Liver (tissue), 3 donors: ENCODE measurements around the gene TNPO3.

Experiments used
- EGR1 ChIP-seq, 2 donors: IDR thresholded peaks; 2 replicates each; pipeline ENCODE4 v1.6.1; 2016 to 2018; ENCODE audit warnings: antibody characterized with exemption in 2 of 2, low read depth in 2 of 2
- FOXA1 ChIP-seq: IDR thresholded peaks from 2 replicates; pipeline ENCODE4 v1.6.1; 2016; ENCODE audit warnings: antibody characterized with exemption
- JUND ChIP-seq, 2 donors: IDR thresholded peaks; 2 replicates each; pipeline ENCODE4 v1.6.1; 2016; ENCODE audit warnings: antibody characterized with exemption in 2 of 2
- NR2F2 ChIP-seq: IDR thresholded peaks from 2 replicates; pipeline ENCODE4 v1.6.1; 2016; ENCODE audit warnings: antibody characterized with exemption
- RAD21 ChIP-seq, 2 donors: IDR thresholded peaks; 2 replicates each; pipeline ENCODE4 v1.6.1; 2016; ENCODE audit warnings: antibody characterized with exemption in 2 of 2, mild to moderate bottlenecking in 2 of 2
- SP1 ChIP-seq: IDR thresholded peaks from 2 replicates; pipeline ENCODE4 v1.6.1; 2018; ENCODE audit warnings: antibody characterized with exemption, mild to moderate bottlenecking
- TAF1 ChIP-seq: conservative IDR thresholded peaks from 2 replicates; pipeline ENCODE4 v1.6.1; 2016; ENCODE audit warnings: antibody characterized with exemption, mild to moderate bottlenecking
- YY1 ChIP-seq: IDR thresholded peaks from 2 replicates; pipeline ENCODE4 v1.6.1; 2016; ENCODE audit warnings: antibody characterized with exemption, mild to moderate bottlenecking
- TF ChIP-seq, protein P1 (sequence below): IDR thresholded peaks from 2 replicates; pipeline ENCODE4 v1.6.1; 2016; ENCODE audit warnings: antibody characterized with exemption
- TF ChIP-seq, protein P2 (sequence below): fragments of 150-350 bp; IDR thresholded peaks from 2 replicates; pipeline ENCODE4 v1.5.1; 2017; ENCODE audit warnings: improper control_type of control experiment, low read depth, low read length; ENCODE audit not compliant: missing input control
- TF ChIP-seq, protein P3 (sequence below): IDR thresholded peaks from 2 replicates; pipeline ENCODE4 v1.6.1; 2016; ENCODE audit warnings: antibody characterized with exemption
- TF ChIP-seq, protein P4 (sequence below): IDR thresholded peaks from 2 replicates; pipeline ENCODE4 v1.6.1; 2016; ENCODE audit warnings: antibody characterized with exemption
- TF ChIP-seq, protein P5 (sequence below): IDR thresholded peaks from 2 replicates; pipeline ENCODE4 v1.6.1; 2016; ENCODE audit warnings: antibody characterized with exemption, mild to moderate bottlenecking
- donor health status: healthy.
- donor health status: healthy.

DNA sequence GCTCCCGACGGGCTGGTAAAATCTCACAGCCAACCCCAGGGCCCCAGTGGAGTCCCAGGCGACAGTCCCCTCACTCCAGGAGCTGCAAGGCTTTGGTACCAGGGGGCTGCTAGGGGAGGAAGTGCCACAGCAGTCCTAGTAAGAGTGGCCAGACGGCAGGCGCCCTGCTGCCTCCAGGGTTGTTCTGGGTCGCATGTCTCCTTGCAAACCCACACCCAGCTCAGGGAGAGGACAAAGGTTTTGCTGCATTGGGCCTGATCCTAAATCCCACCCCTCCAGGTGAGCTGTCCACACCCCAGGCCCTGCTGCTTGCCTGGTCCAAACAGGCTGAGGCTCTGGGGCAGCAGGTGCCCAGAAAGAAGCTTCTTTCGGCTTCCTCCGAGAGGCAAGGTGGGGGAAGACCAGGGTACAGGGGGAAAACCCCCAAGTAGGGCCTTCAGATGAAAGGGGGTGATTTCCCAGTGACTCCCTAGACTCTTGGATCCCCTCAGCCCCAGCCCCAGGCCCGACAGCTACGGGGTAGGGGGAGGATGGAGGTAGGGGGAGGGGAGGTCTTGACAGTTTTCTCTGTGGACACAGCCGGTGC is 140.3 kb downstream of the TNPO3 start:
- TF ChIP-seq SP1 (no peak), RAD21 (IDR thresholded peaks at IDR 0.05) (no peak), TAF1 (no peak), YY1 (no peak), EGR1 (IDR thresholded peaks at IDR 0.05; ENCODE audit: low read depth in 2 of 2) (no peak), NR2F2 (no peak), FOXA1 (no peak), JUND (IDR thresholded peaks at IDR 0.05) (no peak)
- TF ChIP-seq, protein P1, sequence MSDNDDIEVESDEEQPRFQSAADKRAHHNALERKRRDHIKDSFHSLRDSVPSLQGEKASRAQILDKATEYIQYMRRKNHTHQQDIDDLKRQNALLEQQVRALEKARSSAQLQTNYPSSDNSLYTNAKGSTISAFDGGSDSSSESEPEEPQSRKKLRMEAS = no peak
- TF ChIP-seq, protein P2, sequence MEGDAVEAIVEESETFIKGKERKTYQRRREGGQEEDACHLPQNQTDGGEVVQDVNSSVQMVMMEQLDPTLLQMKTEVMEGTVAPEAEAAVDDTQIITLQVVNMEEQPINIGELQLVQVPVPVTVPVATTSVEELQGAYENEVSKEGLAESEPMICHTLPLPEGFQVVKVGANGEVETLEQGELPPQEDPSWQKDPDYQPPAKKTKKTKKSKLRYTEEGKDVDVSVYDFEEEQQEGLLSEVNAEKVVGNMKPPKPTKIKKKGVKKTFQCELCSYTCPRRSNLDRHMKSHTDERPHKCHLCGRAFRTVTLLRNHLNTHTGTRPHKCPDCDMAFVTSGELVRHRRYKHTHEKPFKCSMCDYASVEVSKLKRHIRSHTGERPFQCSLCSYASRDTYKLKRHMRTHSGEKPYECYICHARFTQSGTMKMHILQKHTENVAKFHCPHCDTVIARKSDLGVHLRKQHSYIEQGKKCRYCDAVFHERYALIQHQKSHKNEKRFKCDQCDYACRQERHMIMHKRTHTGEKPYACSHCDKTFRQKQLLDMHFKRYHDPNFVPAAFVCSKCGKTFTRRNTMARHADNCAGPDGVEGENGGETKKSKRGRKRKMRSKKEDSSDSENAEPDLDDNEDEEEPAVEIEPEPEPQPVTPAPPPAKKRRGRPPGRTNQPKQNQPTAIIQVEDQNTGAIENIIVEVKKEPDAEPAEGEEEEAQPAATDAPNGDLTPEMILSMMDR = no peak
- TF ChIP-seq, protein P3, sequence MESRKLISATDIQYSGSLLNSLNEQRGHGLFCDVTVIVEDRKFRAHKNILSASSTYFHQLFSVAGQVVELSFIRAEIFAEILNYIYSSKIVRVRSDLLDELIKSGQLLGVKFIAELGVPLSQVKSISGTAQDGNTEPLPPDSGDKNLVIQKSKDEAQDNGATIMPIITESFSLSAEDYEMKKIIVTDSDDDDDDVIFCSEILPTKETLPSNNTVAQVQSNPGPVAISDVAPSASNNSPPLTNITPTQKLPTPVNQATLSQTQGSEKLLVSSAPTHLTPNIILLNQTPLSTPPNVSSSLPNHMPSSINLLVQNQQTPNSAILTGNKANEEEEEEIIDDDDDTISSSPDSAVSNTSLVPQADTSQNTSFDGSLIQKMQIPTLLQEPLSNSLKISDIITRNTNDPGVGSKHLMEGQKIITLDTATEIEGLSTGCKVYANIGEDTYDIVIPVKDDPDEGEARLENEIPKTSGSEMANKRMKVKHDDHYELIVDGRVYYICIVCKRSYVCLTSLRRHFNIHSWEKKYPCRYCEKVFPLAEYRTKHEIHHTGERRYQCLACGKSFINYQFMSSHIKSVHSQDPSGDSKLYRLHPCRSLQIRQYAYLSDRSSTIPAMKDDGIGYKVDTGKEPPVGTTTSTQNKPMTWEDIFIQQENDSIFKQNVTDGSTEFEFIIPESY = no peak
- TF ChIP-seq, protein P4, sequence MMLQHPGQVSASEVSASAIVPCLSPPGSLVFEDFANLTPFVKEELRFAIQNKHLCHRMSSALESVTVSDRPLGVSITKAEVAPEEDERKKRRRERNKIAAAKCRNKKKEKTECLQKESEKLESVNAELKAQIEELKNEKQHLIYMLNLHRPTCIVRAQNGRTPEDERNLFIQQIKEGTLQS = no peak
- TF ChIP-seq, protein P5, sequence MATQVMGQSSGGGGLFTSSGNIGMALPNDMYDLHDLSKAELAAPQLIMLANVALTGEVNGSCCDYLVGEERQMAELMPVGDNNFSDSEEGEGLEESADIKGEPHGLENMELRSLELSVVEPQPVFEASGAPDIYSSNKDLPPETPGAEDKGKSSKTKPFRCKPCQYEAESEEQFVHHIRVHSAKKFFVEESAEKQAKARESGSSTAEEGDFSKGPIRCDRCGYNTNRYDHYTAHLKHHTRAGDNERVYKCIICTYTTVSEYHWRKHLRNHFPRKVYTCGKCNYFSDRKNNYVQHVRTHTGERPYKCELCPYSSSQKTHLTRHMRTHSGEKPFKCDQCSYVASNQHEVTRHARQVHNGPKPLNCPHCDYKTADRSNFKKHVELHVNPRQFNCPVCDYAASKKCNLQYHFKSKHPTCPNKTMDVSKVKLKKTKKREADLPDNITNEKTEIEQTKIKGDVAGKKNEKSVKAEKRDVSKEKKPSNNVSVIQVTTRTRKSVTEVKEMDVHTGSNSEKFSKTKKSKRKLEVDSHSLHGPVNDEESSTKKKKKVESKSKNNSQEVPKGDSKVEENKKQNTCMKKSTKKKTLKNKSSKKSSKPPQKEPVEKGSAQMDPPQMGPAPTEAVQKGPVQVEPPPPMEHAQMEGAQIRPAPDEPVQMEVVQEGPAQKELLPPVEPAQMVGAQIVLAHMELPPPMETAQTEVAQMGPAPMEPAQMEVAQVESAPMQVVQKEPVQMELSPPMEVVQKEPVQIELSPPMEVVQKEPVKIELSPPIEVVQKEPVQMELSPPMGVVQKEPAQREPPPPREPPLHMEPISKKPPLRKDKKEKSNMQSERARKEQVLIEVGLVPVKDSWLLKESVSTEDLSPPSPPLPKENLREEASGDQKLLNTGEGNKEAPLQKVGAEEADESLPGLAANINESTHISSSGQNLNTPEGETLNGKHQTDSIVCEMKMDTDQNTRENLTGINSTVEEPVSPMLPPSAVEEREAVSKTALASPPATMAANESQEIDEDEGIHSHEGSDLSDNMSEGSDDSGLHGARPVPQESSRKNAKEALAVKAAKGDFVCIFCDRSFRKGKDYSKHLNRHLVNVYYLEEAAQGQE = no peak
